Fibroblast of lung (primary cell): ENCODE results near the gene TRPM6.

Source experiments
- CTCF ChIP-seq, 2 donors: IDR thresholded peaks in 1 of 2; conservative IDR thresholded peaks in 1 of 2; 1 replicate in 1 of 2; 2 replicates in 1 of 2; pipeline ENCODE4 v1.5.1; 2011 to 2012; ENCODE audit warnings: low read length in 2 of 2, control low read depth in 1 of 2, inconsistent platforms in 1 of 2, low read depth in 1 of 2, mild to moderate bottlenecking in 1 of 2
- EZH2 ChIP-seq: IDR thresholded peaks from 2 replicates; pipeline ENCODE4 v1.5.1; 2012; ENCODE audit warnings: low read length, control low read depth, mild to moderate bottlenecking; ENCODE audit errors: missing control alignments

- no peak for TF ChIP-seq CTCF (conservative IDR thresholded peaks at IDR 0.05 in 1 of 2, IDR thresholded peaks at IDR 0.05 in 1 of 2; ENCODE audit: low read depth in 1 of 2, low read length in 2 of 2)
- TF ChIP-seq EZH2: no peak
Measured at GRCh38 chr9:74674077-74674476, 213.6 kb downstream of the TRPM6 start.
